H9 (cell line): ENCODE results near the gene ESRRB. TPM values are rescaled to one million over a fixed set of nuclear protein-coding genes. Genes with fewer than 3 reads are reported as not detected.

Experiments used
- DNase-seq: peaks from one replicate; pipeline ENCODE4 v3.0.0-alpha.2; 2017
- H2AFZ ChIP-seq: one replicate; pipeline ENCODE4 v1.6.1; 2013; ENCODE audit warnings: mild to moderate bottlenecking, low read length, control low read depth, moderate library complexity
- H2AK5ac ChIP-seq: 2 replicates; pipeline ENCODE4 v1.6.1; 2013; ENCODE audit warnings: low read length, control low read depth, mixed read lengths; ENCODE audit not compliant: insufficient read length
- H2BK120ac ChIP-seq: one replicate; pipeline ENCODE4 v1.6.1; 2013; ENCODE audit warnings: low read depth, mild to moderate bottlenecking, low read length, control low read depth, inconsistent platforms; ENCODE audit not compliant: poor library complexity, severe bottlenecking
- H2BK12ac ChIP-seq: 2 replicates; pipeline ENCODE4 v1.6.1; 2013; ENCODE audit warnings: low read length, control low read depth, mixed read lengths, low read depth; ENCODE audit not compliant: insufficient read length
- H2BK15ac ChIP-seq: 2 replicates; pipeline ENCODE4 v1.6.1; 2013; ENCODE audit warnings: low read depth, low read length, control low read depth
- H2BK20ac ChIP-seq: one replicate; pipeline ENCODE4 v1.6.1; 2013; ENCODE audit warnings: low read depth, mild to moderate bottlenecking, low read length, control low read depth, inconsistent platforms; ENCODE audit not compliant: poor library complexity, severe bottlenecking
- H2BK5ac ChIP-seq: 2 replicates; pipeline ENCODE4 v1.6.1; 2013; ENCODE audit warnings: low read length, control low read depth, mixed read lengths; ENCODE audit not compliant: insufficient read length
- H3K14ac ChIP-seq: 2 replicates; pipeline ENCODE4 v1.6.1; 2013; ENCODE audit warnings: low read length, control low read depth; ENCODE audit not compliant: insufficient read depth
- H3K18ac ChIP-seq: 2 replicates; pipeline ENCODE4 v1.6.1; 2013; ENCODE audit warnings: low read depth, mild to moderate bottlenecking, mixed read lengths, low read length, control low read depth; ENCODE audit not compliant: insufficient read length
- H3K23ac ChIP-seq: 2 replicates; pipeline ENCODE4 v1.6.1; 2013; ENCODE audit warnings: low read length, control low read depth, mixed read lengths, low read depth; ENCODE audit not compliant: insufficient read length
- H3K23me2 ChIP-seq: 2 replicates; pipeline ENCODE4 v1.6.1; 2013; ENCODE audit warnings: low read depth, mild to moderate bottlenecking, mixed read lengths, low read length, control low read depth; ENCODE audit not compliant: insufficient read length, poor library complexity, severe bottlenecking
- H3K27ac ChIP-seq: 2 replicates; pipeline ENCODE4 v1.5.1; 2013; ENCODE audit warnings: low read length, control low read depth, mixed read lengths, low read depth; ENCODE audit not compliant: insufficient read length
- H3K27me3 ChIP-seq: 2 replicates; pipeline ENCODE4 v1.6.1; 2013; ENCODE audit warnings: low read length, control low read depth, inconsistent platforms; ENCODE audit not compliant: insufficient read depth
- H3K4ac ChIP-seq: 2 replicates; pipeline ENCODE4 v1.6.1; 2013; ENCODE audit warnings: low read depth, mild to moderate bottlenecking, control low read depth, inconsistent platforms, low read length, moderate library complexity
- H3K4me1 ChIP-seq: 2 replicates; pipeline ENCODE4 v1.6.1; 2013; ENCODE audit warnings: low read length, control low read depth, inconsistent platforms; ENCODE audit not compliant: insufficient read depth
- H3K4me2 ChIP-seq: 2 replicates; pipeline ENCODE4 v1.6.1; 2013; ENCODE audit warnings: low read length, control low read depth, mixed read lengths; ENCODE audit not compliant: insufficient read length, insufficient read depth
- H3K56ac ChIP-seq: 2 replicates; pipeline ENCODE4 v1.6.1; 2013; ENCODE audit warnings: low read depth, mild to moderate bottlenecking, mixed read lengths, low read length, control low read depth; ENCODE audit not compliant: insufficient read length
- H3K79me1 ChIP-seq: 2 replicates; pipeline ENCODE4 v1.6.1; 2013; ENCODE audit warnings: low read depth, mild to moderate bottlenecking, moderate library complexity, low read length, control low read depth, inconsistent platforms; ENCODE audit not compliant: insufficient read depth, poor library complexity, severe bottlenecking
- H3K79me2 ChIP-seq: 2 replicates; pipeline ENCODE4 v1.6.1; 2013; ENCODE audit warnings: low read length, control low read depth, inconsistent platforms; ENCODE audit not compliant: insufficient read depth
- H3K9ac ChIP-seq: 2 replicates; pipeline ENCODE4 v1.6.1; 2013; ENCODE audit warnings: low read length, control low read depth, mixed read lengths; ENCODE audit not compliant: insufficient read length; ENCODE audit errors: extremely low read depth
- H3K9me3 ChIP-seq: one replicate; pipeline ENCODE4 v1.6.1; 2013; ENCODE audit warnings: low read depth, low read length, inconsistent platforms; ENCODE audit not compliant: control insufficient read depth
- H3T11ph ChIP-seq: one replicate; pipeline ENCODE4 v1.6.1; 2013; ENCODE audit warnings: mild to moderate bottlenecking, low read length, control low read depth, inconsistent platforms
- H4K20me1 ChIP-seq: one replicate; pipeline ENCODE4 v1.6.1; 2013; ENCODE audit not compliant: control insufficient read depth, insufficient read length, insufficient read depth
- H4K5ac ChIP-seq: 2 replicates; pipeline ENCODE4 v1.6.1; 2013; ENCODE audit warnings: low read depth, mild to moderate bottlenecking, mixed read lengths, low read length, control low read depth; ENCODE audit not compliant: insufficient read length
- H4K8ac ChIP-seq: replicated peaks from 2 replicates; pipeline ENCODE4 v1.6.1; 2013; ENCODE audit warnings: low read length, control low read depth, mixed read lengths, low read depth; ENCODE audit not compliant: insufficient read length
- H4K91ac ChIP-seq: 2 replicates; pipeline ENCODE4 v1.6.1; 2013; ENCODE audit warnings: low read depth, mild to moderate bottlenecking, moderate library complexity, mixed read lengths, low read length, control low read depth; ENCODE audit not compliant: insufficient read length
- H3K27ac Mint-ChIP-seq, 3 experiments: 2 replicates in 2 of 3; 3 replicates in 1 of 3; pipeline ENCODE4 v1.8.0; 2020 to 2021; ENCODE audit warnings: mixed read lengths in 3 of 3, mild to moderate bottlenecking in 1 of 3, moderate library complexity in 1 of 3
- H3K27me3 Mint-ChIP-seq: 2 replicates; pipeline ENCODE4 v1.8.0; 2021; ENCODE audit warnings: low read depth, mild to moderate bottlenecking, moderate library complexity, mixed read lengths
- H3K36me3 Mint-ChIP-seq, 3 experiments: 2 replicates in 2 of 3; 3 replicates in 1 of 3; pipeline ENCODE4 v1.8.0; 2020 to 2021; ENCODE audit warnings: low read depth in 3 of 3, mixed read lengths in 3 of 3; ENCODE audit not compliant: insufficient read depth in 1 of 3
- H3K4me1 Mint-ChIP-seq, 2 experiments: 2 replicates each; pipeline ENCODE4 v1.8.0; 2020; ENCODE audit warnings: mixed read lengths in 2 of 2
- H3K4me3 Mint-ChIP-seq, 2 experiments: 2 replicates in 1 of 2; 3 replicates in 1 of 2; pipeline ENCODE4 v1.8.0; 2020 to 2021; ENCODE audit warnings: mild to moderate bottlenecking in 2 of 2, mixed read lengths in 2 of 2, moderate library complexity in 1 of 2
- H3K9me3 Mint-ChIP-seq, 2 experiments: 2 replicates in 1 of 2; 3 replicates in 1 of 2; pipeline ENCODE4 v1.8.0; 2020; ENCODE audit warnings: mild to moderate bottlenecking in 2 of 2, mixed read lengths in 2 of 2, moderate library complexity in 1 of 2
- WGBS: extraction: QIAGEN DNeasy Blood & Tissue Kit; methylation state at CpG from one replicate; pipeline ENCODE4 v1.1.7; 2013; ENCODE audit warnings: missing lambda C conversion rate, low lambda C conversion rate, mixed read lengths; ENCODE audit not compliant: insufficient read length; ENCODE audit errors: extremely low coverage; 5-methylcytosine and 5-hydroxymethylcytosine counted together
- total RNA-seq: library from RNA; stranded (reverse); gene quantifications from 2 replicates; pipeline ENCODE4 v1.2.1, GENCODE V29; 2021
- TF ChIP-seq, protein P1 (sequence below): fragments of 200-600 bp; sonication (generic); conservative IDR thresholded peaks from 3 replicates; pipeline ENCODE4 v1.8.0; 2021; ENCODE audit warnings: antibody characterized with exemption, mild to moderate bottlenecking

The ESRRB gene
- total RNA-seq, 1 experiment from 2014 or later = 0.11 TPM

DNA sequence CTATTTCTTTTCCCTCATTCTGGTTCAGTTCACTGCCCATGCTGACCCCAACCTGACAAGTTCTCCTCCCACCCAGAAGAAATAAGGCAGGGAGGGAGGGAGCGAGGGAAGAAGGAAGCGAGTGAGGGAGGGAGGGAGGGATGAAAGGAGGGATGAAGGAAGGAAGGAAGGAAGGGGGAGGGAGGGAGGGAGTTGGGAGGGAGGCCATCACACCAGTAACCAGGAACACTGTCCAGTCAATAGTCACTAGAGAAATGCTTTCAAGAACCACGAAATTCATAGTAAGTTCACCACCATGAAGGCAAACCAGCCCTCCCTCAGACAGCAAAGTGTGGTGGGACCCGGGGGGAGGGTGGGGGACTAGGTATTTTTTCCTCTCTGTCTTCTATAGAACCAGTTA is 142.4 kb downstream of the ESRRB start:
- no peak for DNase-seq
- Histone ChIP-seq H3K4me2 (no peak overlapping the region), H3K4ac (no peak overlapping the region), H3K23ac (no peak overlapping the region), H4K91ac (no peak overlapping the region), H3K14ac (no peak overlapping the region), H3K79me2 (no peaks in the 10 kb centered on the region), H2BK120ac (no peak overlapping the region), H2BK20ac (no peak overlapping the region), H3K9me3 (no peaks in the 10 kb centered on the region), H4K5ac (no peak overlapping the region), H3K9ac (no peak overlapping the region), H3K56ac (no peak overlapping the region), H2BK15ac (no peak overlapping the region), H2AK5ac (no peak overlapping the region), H3K79me1 (no peaks in the 10 kb centered on the region), H2AFZ (no peak overlapping the region), H3K4me1 (no peaks in the 10 kb centered on the region), H2BK12ac (no peak overlapping the region), H3T11ph (no peak overlapping the region), H3K18ac (no peak overlapping the region), H3K27me3 (no peaks in the 10 kb centered on the region), H4K8ac (no peak overlapping the region), H4K20me1 (no peaks in the 10 kb centered on the region), H3K23me2 (no peaks in the 10 kb centered on the region), H3K27ac (no peak overlapping the region), H2BK5ac (no peak overlapping the region)
- Mint-ChIP-seq H3K9me3 (peaks cover 9 to 15% of the 10 kb centered on the region in 2 experiments; a peak in 4 of 5 replicates), H3K4me3 (no peak overlapping the region), H3K4me1 (0 out of 4 replicates have a peak, but pooled peaks cover 0 to 3% of the 10 kb centered on the region in 2 experiments), H3K27me3 (peaks cover 6% of the 10 kb centered on the region), H3K36me3 (peaks cover 0 to 7% (median 0%) of the 10 kb centered on the region in 3 experiments; a peak in 4 of 7 replicates), H3K27ac (no peak overlapping the region)
- TF ChIP-seq, protein P1, sequence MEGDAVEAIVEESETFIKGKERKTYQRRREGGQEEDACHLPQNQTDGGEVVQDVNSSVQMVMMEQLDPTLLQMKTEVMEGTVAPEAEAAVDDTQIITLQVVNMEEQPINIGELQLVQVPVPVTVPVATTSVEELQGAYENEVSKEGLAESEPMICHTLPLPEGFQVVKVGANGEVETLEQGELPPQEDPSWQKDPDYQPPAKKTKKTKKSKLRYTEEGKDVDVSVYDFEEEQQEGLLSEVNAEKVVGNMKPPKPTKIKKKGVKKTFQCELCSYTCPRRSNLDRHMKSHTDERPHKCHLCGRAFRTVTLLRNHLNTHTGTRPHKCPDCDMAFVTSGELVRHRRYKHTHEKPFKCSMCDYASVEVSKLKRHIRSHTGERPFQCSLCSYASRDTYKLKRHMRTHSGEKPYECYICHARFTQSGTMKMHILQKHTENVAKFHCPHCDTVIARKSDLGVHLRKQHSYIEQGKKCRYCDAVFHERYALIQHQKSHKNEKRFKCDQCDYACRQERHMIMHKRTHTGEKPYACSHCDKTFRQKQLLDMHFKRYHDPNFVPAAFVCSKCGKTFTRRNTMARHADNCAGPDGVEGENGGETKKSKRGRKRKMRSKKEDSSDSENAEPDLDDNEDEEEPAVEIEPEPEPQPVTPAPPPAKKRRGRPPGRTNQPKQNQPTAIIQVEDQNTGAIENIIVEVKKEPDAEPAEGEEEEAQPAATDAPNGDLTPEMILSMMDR = no peak
- 57% methylated on average over 2 of the region's 4 CpGs for WGBS
